Renal cortical epithelial cell (primary cell): ENCODE data around the gene CTU2. TPM values are rescaled to one million over a fixed set of nuclear protein-coding genes. Genes with fewer than 3 reads are reported as not detected.
"Not testable (repeated sequence)": the region's sequence is repeated elsewhere in the genome, so short reads cannot be mapped to it uniquely, and the experiment has no call there.

Experiments
- DNase-seq: peaks from one replicate; pipeline ENCODE4 v3.0.0-alpha.2; 2011; ENCODE audit warnings: low read depth
- total RNA-seq: library from RNA; depleted of rRNA; stranded (reverse); fragments of >200 nt; gene quantifications from 2 replicates; pipeline ENCODE4 v1.2.3, GENCODE V29; 2014

The CTU2 gene
- total RNA-seq: 5.6 and 11.1 TPM in 2 replicates

DNA sequence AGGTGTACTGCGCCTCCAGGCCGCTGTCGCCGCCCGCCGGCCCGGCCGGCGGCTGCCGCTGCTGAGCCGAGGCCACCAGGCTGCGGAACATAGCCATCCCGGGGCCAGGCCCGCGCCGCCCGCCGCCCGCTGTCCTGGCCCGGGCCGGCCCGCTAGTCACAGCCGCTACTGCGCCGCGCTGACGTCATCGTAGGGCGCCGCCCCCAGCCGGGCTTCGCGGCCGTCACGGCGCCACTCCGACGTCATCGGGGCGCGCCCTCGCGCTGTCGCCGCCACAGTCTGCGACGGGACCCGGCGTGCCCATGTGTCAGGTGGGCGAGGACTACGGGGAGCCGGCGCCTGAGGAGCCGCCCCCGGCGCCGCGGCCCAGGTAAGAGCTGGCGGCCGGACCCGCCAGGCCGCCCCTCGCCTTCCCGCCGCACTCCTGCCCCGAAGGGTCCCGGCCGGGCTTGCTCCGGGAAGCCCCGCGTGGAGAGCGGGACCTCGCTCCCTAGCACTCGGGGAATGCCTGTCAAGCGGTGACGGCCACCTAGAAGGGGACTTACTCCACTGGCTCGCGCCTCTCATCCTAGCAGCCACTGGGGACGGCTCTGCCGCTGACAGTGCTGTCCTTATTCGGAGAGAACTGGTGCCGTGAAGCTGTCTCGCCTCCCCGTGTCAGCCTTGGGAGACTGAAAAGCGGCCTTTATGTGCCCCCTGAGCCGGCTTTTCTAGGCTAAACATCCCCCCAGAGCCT lies at the start of gene CTU2, which contains the start of gene RNF166:
TSS of gene CTU2 (plus strand) at position 275 of the 736 bp plus-strand sequence. CDS start at position 303, 28 bp downstream.
TSS of gene RNF166 (minus strand) at position 180 of the 736 bp plus-strand sequence. CDS start at position 97, 83 bp downstream.
- peak; percentile 57 for DNase-seq

DNA sequence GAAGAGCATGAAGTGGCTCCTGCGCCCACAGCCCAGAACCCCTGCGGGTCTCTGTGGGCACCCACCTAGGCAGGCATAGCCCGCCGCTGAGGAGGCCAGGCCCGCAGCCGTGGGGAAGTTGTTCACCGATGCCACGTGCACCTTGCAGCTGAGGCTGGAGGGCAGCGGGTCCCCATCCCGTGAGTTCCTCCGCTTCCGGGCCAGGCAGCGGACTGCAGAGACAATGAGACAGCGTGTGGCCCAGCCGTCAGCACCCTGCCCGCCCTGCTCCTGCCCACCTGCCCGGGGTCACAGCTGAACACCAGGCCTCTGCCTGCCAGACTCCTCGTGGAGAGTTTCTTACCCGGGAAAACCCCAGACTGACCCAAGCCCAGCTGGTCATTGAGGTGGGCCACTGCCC lies 48.9 kb upstream of the CTU2 start:
- no peak for DNase-seq

GRCh38 chr16:88658714-88659113 lies 47.6 kb upstream of the CTU2 start:
- DNase-seq: no peak

- DNase-seq: no peak
These were observed 47.1 kb upstream of the CTU2 start for GRCh38 chr16:88659160-88659559.

DNA sequence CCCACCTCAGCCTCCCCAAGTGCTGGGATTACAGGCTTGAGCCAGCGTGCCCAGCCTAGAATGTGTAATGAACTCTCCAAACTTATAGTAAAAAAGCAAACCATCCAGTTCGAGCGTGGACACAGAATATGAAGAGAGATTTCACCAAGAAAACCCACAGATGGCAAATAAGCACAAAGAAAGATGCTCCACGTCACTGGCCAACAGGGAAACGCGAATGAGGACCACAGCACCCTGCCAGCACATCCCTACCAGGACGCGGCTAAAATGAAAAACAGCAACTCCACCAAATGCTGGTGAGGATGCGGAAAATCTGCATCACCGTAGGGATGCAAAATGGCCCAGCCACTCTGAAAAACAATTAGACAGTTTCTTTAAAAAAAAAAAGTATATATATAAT lies 44.8 kb upstream of the CTU2 start:
- DNase-seq: no peak

DNA sequence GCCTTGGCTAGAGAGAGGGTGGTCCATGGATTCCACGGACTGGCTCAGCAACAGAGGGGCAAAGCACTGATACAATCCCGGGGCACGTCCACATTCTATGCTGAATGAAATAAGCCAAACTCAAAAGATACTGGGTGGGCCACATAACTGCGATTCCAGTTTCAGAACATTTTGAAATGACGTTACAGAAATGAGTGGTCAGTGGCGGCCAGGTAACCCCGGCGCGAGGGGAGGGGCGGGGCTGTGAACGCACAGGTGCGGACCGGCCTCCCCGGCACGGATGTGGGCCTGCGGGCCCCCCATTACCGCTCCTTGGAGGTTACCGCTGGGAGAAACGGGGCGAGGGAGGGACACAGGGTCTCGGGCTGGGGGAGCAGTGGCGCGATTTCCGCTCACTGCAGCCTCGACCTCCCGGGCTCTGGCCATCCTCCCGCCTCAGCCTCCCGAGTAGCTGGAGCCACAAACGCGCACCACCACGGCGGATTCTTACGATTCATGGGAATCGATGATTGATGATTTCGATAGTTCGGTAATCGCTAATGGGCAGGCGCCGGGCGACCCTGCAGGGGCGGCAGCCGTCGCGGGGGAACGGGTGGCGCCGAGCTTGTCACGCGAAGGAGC lies 44.0 kb upstream of the CTU2 start:
- DNase-seq: no peak

- DNase-seq: peak; percentile 93
These were observed 43.3 kb upstream of the CTU2 start, which contains the start of gene MVD for GRCh38 chr16:88662843-88663606. Gene MVD, minus strand, starts transcription at chr16:88663091. Its CDS starts 11 bp downstream, at chr16:88663080.

GRCh38 chr16:88665148-88665547 lies 41.2 kb upstream of the CTU2 start:
- DNase-seq: peak; percentile 68

DNA sequence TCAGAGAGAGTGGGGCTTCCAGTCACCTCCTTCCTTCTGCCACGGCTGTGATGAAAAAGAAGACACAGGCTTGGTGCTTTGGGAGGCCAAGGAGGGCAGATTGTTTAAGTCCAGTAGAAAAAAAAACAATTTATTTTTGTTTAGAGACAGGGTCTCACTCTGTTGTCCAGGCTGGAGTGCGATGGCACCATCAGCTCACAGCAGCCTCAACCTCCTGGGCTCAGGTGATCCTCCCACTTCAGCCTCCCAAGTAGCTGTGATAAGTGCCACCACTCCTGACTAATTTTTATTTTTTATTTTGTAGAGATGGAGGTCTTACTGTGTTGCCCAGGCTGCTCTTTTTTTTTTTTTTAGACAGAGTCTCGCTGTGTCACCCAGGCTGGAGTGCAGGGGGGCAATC lies 40.7 kb upstream of the CTU2 start:
- DNase-seq: no peak

DNA sequence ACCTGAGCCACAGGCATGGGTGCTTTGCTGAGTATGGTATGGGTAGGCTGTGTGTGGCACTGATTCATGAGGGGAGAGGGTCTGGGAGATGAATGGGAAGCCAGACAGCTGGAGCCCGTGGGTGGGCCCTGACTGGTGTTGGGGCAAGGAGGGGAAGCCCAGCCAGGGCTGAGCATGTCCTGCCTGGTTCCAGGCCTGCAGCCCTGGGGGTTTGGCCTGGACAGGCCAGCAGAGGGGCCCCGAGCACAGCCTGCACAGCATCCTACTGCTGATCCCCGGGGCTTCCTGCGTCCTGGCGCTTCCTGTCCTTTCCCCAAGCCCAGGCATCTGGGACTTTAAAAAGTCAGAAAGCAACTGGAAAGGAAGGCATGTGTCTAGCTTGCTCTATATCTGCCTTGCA lies 38.8 kb upstream of the CTU2 start:
- DNase-seq: no peak

DNA sequence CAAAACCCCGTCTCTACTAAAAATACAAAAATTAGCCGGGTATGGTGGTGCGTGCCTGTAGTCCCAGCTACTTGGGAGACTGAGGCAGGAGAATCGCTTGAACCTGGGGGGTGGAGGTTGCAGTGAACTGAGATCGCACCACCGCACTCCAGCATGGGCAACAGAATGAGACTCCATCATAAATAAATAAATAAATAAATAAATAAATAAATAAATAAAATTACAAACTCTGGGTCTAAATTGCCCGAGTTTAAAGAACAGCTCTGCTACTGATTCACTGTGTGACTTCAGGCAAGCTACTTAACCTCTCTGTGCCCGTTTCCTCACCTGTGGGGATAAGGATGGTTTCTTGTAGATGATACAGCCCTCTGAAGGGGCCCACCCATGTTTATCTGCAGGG lies 36.8 kb upstream of the CTU2 start:
- DNase-seq: not testable (repeated sequence)

- DNase-seq: no peak
These were observed 36.3 kb upstream of the CTU2 start for GRCh38 chr16:88669980-88670379.

DNA sequence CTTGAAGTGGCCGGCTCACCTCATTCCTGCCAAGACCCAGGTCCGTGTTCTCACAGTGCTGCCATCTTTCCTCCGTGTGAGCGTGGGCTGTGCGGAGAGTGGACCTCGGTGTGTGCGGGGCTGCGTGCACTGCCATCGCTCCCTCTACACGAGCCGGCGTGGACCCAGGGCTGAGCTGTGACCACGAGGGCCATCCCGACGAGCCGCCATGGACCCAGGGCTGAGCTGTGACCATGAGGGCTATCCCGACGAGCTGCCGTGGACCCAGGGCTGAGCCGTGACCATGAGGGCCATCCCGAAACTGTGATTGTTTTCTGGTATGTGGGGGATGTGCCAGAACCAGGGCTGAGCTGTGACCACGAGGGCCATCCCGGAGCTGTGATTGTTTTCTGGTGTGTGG lies 34.5 kb upstream of the CTU2 start:
- no peak for DNase-seq

- no peak for DNase-seq
These were observed 33.5 kb upstream of the CTU2 start for GRCh38 chr16:88672776-88673175.

DNA sequence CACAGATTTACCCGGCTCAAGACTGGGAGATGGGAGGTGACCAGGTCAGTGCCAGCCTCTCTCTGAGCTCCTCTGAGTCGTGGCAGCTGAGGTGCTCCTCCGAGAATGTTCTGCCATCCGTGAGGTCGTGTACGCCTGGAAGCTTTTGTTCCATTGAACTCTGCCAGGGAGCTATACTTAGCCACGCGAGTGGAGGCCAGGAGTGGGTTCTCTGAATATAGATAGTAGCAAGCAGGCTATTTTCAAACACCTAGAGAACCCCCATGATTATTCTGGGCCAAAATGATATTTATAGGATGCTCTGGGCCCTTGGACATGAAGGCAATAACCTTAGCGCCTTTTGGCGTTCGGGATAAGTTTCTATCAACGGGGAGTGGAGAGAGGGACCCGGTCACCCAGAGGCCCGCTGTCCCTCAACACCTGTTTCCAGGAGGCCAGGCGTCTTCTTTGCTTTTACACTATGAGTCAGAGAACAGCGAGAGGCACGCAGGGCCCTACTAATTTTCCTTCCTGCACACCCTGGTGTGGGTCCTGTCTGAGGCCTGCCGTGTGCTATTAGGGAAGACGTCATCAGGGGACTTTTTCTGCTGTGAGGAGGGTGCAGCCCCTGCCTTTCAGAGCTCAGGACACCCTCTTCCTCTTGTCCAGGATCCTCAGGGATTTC lies 32.5 kb upstream of the CTU2 start:
- no peak for DNase-seq

GRCh38 chr16:88676502-88677242 lies 29.6 kb upstream of the CTU2 start:
- DNase-seq: no peak

- DNase-seq: no peak
These were observed 28.6 kb upstream of the CTU2 start for GRCh38 chr16:88677721-88678120.

DNA sequence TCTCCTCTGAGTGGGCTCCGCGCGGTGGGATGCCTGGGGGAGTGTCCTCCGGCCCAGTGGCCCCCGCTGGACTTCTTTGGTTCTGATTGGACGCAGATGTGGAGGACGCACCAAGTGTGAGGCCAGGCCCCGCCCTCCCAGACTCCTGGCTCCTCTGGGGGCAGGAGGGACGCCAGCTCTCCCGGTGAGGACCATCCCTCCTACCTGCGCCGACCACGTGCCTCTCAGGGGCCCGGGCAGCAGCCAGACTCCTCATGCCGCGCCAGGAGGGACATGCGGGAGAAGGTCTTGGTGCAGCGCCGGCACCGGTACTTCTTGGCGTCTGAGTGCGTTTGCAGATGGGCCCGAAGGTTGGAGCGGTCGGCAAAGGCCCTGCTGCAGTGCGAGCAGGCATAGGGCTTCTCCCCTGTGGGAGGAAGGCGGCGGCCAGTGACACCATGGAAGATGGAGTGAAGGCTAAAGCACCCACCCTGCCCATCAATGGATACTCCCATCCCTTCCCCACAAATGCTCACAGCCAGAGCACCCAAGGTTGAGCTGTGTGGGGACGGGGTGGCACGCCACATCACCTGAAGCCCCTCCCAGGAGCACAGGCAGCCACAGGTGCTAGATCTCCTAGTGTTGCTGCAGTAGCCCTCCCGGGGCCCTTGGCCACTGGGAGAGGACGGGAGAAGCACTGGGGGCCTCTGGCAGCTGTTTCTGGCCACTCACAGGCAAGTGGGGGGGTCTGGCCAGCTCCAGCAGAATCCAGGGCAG lies 27.9 kb upstream of the CTU2 start:
- no peak for DNase-seq

- DNase-seq: no peak
These were observed 25.7 kb upstream of the CTU2 start for GRCh38 chr16:88680554-88681083.

GRCh38 chr16:88681084-88681680 lies 25.1 kb upstream of the CTU2 start:
- DNase-seq: no peak
